HepG2 (cell line): ENCODE results near the gene KRT76. TPM values are rescaled to one million over a fixed set of nuclear protein-coding genes. Genes with fewer than 3 reads are reported as not detected.

Source experiments
- ATAC-seq: fragments of 200-7000 bp; cut with Tn5 transposase; 3 replicates; pipeline ENCODE4 v1.9.1; 2020; ENCODE audit warnings: mild to moderate bottlenecking, moderate library complexity
- BruUV-seq: library from RNA; stranded (reverse); fragments of 400-500 nt; replicated peaks from 2 replicates; lab custom pipeline; 2021; lab: Mats Ljungman, UMichigan
- CTCF ChIA-PET: fragments of 300-600 bp; formaldehyde crosslinking; extraction: SDS; loops from one replicate; lab custom pipeline; 2021; ENCODE audit warnings: low total read pairs, inconsistent platforms, low intra/inter-chr PET ratio; lab: Yijun Ruan, JAX
- POLR2A ChIA-PET: fragments of 350-600 bp; sonication (Branson Sonifier 250); formaldehyde crosslinking; loops from one replicate; lab custom pipeline; 2020; ENCODE audit warnings: antibody characterized with exemption, inconsistent platforms; lab: Yijun Ruan, JAX
- DNase-seq: peaks from one replicate; pipeline ENCODE4 v3.0.0-alpha.2; 2015; ENCODE audit warnings: low spot score
- FAIRE-seq: peaks from 3 replicates; lab custom pipeline; 2011; peaks lifted over from hg19 to GRCh38; lab: Jason Lieb, UNC
- H2AFZ ChIP-seq: one replicate; pipeline ENCODE4 v1.6.1; 2011; ENCODE audit warnings: low read length, inconsistent platforms
- H3K27ac ChIP-seq: fragments of 300-600 bp; 3 replicates; pipeline ENCODE4 v1.8.0; 2011; ENCODE audit warnings: mixed run types, mild to moderate bottlenecking, mixed read lengths, low read length, inconsistent platforms; ENCODE audit not compliant: insufficient read depth; ENCODE audit errors: extremely low read length
- H3K27me3 ChIP-seq, 2 experiments: fragments of 200-600 bp in 1 of 2; 2 replicates in 1 of 2; 3 replicates in 1 of 2; pipeline versions ENCODE4 v1.6.0 to v1.8.0; 2011; ENCODE audit warnings: low read length in 2 of 2, mild to moderate bottlenecking in 2 of 2, moderate library complexity in 2 of 2, inconsistent platforms in 1 of 2; ENCODE audit not compliant: insufficient read depth in 2 of 2, control insufficient read depth in 1 of 2
- H3K36me3 ChIP-seq, 2 experiments: fragments of 200-600 bp in 1 of 2; replicated peaks in 1 of 2; 2 replicates in 1 of 2; 3 replicates in 1 of 2; pipeline versions ENCODE4 v1.5.1 to v1.8.0; 2011; ENCODE audit warnings: low read length in 2 of 2, inconsistent platforms in 1 of 2; ENCODE audit not compliant: insufficient read depth in 2 of 2, control insufficient read depth in 1 of 2
- H3K4me1 ChIP-seq: 2 replicates; pipeline ENCODE4 v1.5.1; 2012; ENCODE audit warnings: low read length, inconsistent platforms; ENCODE audit not compliant: insufficient read depth
- H3K4me2 ChIP-seq: 2 replicates; pipeline ENCODE4 v1.6.0; 2011; ENCODE audit warnings: low read depth, low read length, inconsistent platforms
- H3K4me3 ChIP-seq, 3 experiments: fragments of 200-600 bp in 1 of 3; sonication (generic), shearing (Covaris generic) in 1 of 3; replicated peaks in 1 of 3; 2 replicates each; pipeline ENCODE4 v1.5.1; 2011 to 2016; ENCODE audit warnings: low read length in 3 of 3, inconsistent platforms in 2 of 3, low read depth in 2 of 3, mild to moderate bottlenecking in 2 of 3, control low read depth in 1 of 3, mixed read lengths in 1 of 3; ENCODE audit not compliant: insufficient read depth in 1 of 3
- H3K79me2 ChIP-seq: one replicate; pipeline ENCODE4 v1.6.1; 2011; ENCODE audit warnings: low read length, inconsistent platforms; ENCODE audit not compliant: insufficient read depth
- H3K9ac ChIP-seq: 2 replicates; pipeline ENCODE4 v1.6.0; 2011; ENCODE audit warnings: mild to moderate bottlenecking, low read depth, low read length, inconsistent platforms; ENCODE audit not compliant: insufficient read depth
- H3K9me3 ChIP-seq: 2 replicates; pipeline ENCODE4 v1.5.1; 2012; ENCODE audit warnings: mild to moderate bottlenecking, low read length
- H4K20me1 ChIP-seq: 2 replicates; pipeline ENCODE4 v1.6.0; 2011; ENCODE audit warnings: inconsistent platforms, mild to moderate bottlenecking, low read length, moderate library complexity; ENCODE audit not compliant: insufficient read depth
- GABPB1 ChIP-seq: IDR thresholded peaks from 2 replicates; pipeline ENCODE4 v1.6.1; 2016; ENCODE audit warnings: mild to moderate bottlenecking, missing genetic modification reagents, moderate library complexity, missing compliant biosample characterization
- IKZF4 ChIP-seq: sonication (generic); formaldehyde crosslinking; IDR thresholded peaks from 2 replicates; pipeline ENCODE4 v1.5.1; 2020; ENCODE audit warnings: borderline replicate concordance, mild to moderate bottlenecking, low read depth, missing genetic modification reagents; ENCODE audit errors: not compliant biosample characterization
- KDM2A ChIP-seq: sonication (generic); formaldehyde crosslinking; IDR thresholded peaks from 2 replicates; pipeline ENCODE4 v1.4.0; 2020; ENCODE audit warnings: low read depth, missing genetic modification reagents, borderline replicate concordance
- RARA ChIP-seq: IDR thresholded peaks from 2 replicates; pipeline ENCODE4 v1.6.1; 2016; ENCODE audit warnings: missing genetic modification reagents, missing compliant biosample characterization
- RORA ChIP-seq: sonication (generic); formaldehyde crosslinking; IDR thresholded peaks from 2 replicates; pipeline ENCODE4 v1.5.0; 2020; ENCODE audit warnings: mild to moderate bottlenecking, missing genetic modification reagents, moderate library complexity
- SOX13 ChIP-seq, 3 experiments: fragments of 450-650 bp in 1 of 3; sonication (generic) in 1 of 3; formaldehyde crosslinking in 1 of 3; IDR thresholded peaks in 2 of 3; conservative IDR thresholded peaks in 1 of 3; 2 replicates each; pipeline versions ENCODE4 v1.5.0 to v1.6.1; 2016 to 2020; ENCODE audit warnings: antibody characterized with exemption in 1 of 3, mild to moderate bottlenecking in 1 of 3, missing compliant biosample characterization in 1 of 3, missing genetic modification reagents in 1 of 3, moderate library complexity in 1 of 3
- STAT5B ChIP-seq: sonication (generic); formaldehyde crosslinking; IDR thresholded peaks from 2 replicates; pipeline ENCODE4 v1.4.0; 2020; ENCODE audit warnings: missing genetic modification reagents
- ZBTB8A ChIP-seq: sonication (generic); formaldehyde crosslinking; IDR thresholded peaks from 2 replicates; pipeline ENCODE4 v1.4.0; 2020; ENCODE audit warnings: mild to moderate bottlenecking, low read depth, missing genetic modification reagents, borderline replicate concordance
- ZFAT ChIP-seq: sonication (generic); formaldehyde crosslinking; conservative IDR thresholded peaks from 2 replicates; pipeline ENCODE4 v1.8.1; 2023; ENCODE audit warnings: missing genetic modification reagents, inconsistent platforms
- ZNF296 ChIP-seq: sonication (generic); formaldehyde crosslinking; conservative IDR thresholded peaks from 2 replicates; pipeline ENCODE4 v1.5.0; 2020; ENCODE audit warnings: mild to moderate bottlenecking, missing genetic modification reagents
- ZNF652 ChIP-seq: IDR thresholded peaks from 2 replicates; pipeline ENCODE4 v1.6.1; 2016; ENCODE audit warnings: low read depth, borderline replicate concordance
- ZNF747 ChIP-seq: sonication (generic); formaldehyde crosslinking; IDR thresholded peaks from 2 replicates; pipeline ENCODE4 v1.8.1; 2023; ENCODE audit warnings: missing genetic modification reagents, mild to moderate bottlenecking, borderline replicate concordance
- WGBS: methylation state at CpG from one replicate; pipeline ENCODE4 v1.1.6; 2017; ENCODE audit warnings: low lambda C conversion rate; 5-methylcytosine and 5-hydroxymethylcytosine counted together
- in situ Hi-C: cut with HindIII; loops from 2 replicates; pipeline ENCODE4 v1.10.0; 2017; ENCODE audit warnings: low pct_unique_long_range_greater_than_20kb; ENCODE audit not compliant: extremely low pct_ligation_motif_present
- intact Hi-C: fragments of 100-400 bp; cut with micrococcal nuclease; formaldehyde crosslinking; loops from one replicate; pipeline ENCODE4 v1.10.0; 2022; ENCODE audit not compliant: unreplicated experiment
- polyA plus RNA-seq, 8 experiments: library from polyadenylated mRNA; depleted of rRNA in 3 of 8; stranded (reverse) in 7 of 8; unstranded in 1 of 8; fragments of >200 nt; fragmentation: Illumina TruSeq in 4 of 8; extraction: Trizol in 4 of 8; gene quantifications; 2 replicates each; pipeline versions ENCODE4 v1.2.1 to v1.2.3, GENCODE V29; 2011 to 2016; ENCODE audit warnings: low read depth in 4 of 8, missing spikeins in 1 of 8, mixed read lengths in 1 of 8; ENCODE audit not compliant: insufficient read depth in 1 of 8
- total RNA-seq, 5 experiments: library from RNA; depleted of rRNA; stranded (reverse); fragments of >200 nt; fragmentation: Illumina TruSeq; extraction: Trizol; gene quantifications; 2 replicates each; pipeline ENCODE4 v1.2.3, GENCODE V29; 2016; ENCODE audit warnings: low read depth in 1 of 5
- TF ChIP-seq, protein P1 (sequence below): sonication (generic); formaldehyde crosslinking; IDR thresholded peaks from 2 replicates; pipeline ENCODE4 v1.5.0; 2020; ENCODE audit warnings: missing genetic modification reagents
- TF ChIP-seq, protein P2 (sequence below): sonication (generic); formaldehyde crosslinking; IDR thresholded peaks from 2 replicates; pipeline ENCODE4 v1.8.0; 2022; ENCODE audit warnings: mild to moderate bottlenecking, missing genetic modification reagents

KRT76 gene
- total and polyA plus RNA-seq, 2 of the 13 experiments (the other 11 are each of a cell fraction or from before 2014, with no cell fraction given): not detected

DNA sequence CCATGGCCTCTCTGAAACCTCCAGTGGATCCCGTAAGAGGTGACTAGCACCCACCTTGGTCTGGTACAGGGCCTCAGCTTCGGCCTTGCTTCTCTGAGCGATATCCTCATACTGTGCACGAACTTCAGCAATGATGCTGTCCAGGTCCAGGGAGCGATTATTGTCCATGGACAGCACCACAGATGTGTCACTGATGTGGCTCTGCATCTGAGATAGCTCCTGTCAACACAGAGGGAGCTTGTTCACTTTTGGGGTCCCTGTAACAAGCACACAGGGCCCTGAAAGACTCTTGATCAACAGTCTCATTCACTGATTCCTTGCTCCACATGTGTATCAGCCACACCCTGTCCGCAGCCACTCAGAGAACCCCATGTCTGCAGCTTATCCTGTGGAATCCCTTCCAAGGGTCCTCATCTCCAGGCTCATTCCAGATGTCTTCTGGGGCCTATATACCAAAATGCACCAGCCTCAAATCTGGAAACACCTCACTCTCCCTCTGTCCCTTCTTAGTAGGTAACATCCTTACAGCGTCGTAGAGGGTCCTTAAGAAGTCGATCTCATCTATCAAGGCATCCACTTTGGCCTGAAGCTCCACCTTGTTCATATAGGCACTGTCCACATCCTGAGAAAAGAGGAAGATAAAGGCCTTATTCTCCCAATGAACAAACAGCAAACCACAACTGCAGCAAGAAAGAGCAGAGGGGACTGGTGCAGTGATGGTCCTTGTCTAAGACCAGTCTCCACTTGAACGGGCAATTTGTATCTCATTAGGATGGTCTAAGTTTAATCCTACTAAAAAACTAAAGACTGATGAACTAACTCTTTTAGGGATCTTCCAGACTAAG is 15.3 kb upstream of the KRT76 start:
- no peak for ATAC-seq
- POLR2A ChIA-PET: no interaction called here

DNA sequence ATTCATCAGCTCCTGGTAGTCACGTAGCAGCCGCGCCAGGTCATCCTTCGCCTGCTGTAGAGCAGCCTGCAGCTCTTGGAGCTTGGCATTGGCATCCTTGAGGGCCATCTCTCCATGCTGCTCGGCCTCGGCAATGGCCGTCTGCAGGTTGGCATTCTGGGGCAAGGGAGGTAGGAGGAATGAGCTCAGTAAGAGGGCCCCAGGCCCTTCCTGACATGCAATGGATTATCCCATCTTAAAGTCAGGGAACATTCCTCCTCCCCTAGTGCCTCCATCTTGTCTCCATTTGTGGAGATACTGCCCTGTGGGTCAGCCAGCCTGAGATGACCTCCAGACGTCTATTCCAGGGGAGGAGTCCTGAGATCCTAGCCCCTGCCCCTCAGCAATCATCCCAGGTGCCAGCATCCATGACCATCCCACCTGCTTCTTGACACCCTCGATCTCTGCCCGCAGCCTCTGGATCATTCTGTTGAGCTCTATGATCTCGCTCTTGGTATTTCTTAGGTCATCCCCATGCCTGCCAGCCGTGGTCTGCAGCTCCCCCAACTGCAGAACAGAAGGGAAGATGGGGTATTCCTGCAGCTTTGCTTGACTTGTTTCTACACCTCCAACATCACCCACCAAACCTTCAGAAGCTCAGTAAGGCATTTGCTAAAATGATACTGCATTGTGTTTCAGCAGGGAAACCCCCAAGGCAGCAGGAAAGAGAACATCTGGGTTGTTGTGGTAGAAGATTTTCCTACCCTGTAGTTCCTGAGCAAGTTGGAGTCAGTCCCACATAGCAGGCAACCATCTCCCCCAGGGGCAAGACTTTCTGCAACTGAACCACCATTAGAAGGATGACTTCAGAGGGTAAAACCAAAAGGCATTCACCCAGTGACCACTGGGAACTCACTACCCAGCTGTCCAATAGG is 14.4 kb upstream of the KRT76 start:
- H3K27me3 ChIP-seq: peaks cover 4 to 51% of the 10 kb centered on the region in 2 experiments; a peak in 3 of 5 replicates
- intact Hi-C loops (no loop called here), in situ Hi-C loops (no loop called here)
- DNase-seq (no peak), ATAC-seq (no peak), FAIRE-seq (no peak)
- POLR2A ChIA-PET: no interaction called here
- H3K9me3 ChIP-seq: no peaks in the 10 kb centered on the region
- no peaks in the 10 kb centered on the region for H3K4me1 ChIP-seq
- no peak overlapping the region for H3K27ac ChIP-seq
- CTCF ChIA-PET: no interaction called here
- no peak overlapping the region for H3K9ac ChIP-seq
- no peaks in the 10 kb centered on the region for H3K79me2 ChIP-seq
- 36% methylated on average over 10 of the region's 12 CpGs for WGBS
- no peaks in the 10 kb centered on the region for H3K36me3 ChIP-seq
- H4K20me1 ChIP-seq: no peaks in the 10 kb centered on the region
- H3K4me2 ChIP-seq: no peak overlapping the region
- BruUV-seq: no TSS peak
- H3K4me3 ChIP-seq: no peak overlapping the region
- no peak overlapping the region for H2AFZ ChIP-seq
- no peak for TF ChIP-seq RARA
- no peak for TF ChIP-seq ZNF296 (CRISPR knock-in tag)
- TF ChIP-seq, protein P1, sequence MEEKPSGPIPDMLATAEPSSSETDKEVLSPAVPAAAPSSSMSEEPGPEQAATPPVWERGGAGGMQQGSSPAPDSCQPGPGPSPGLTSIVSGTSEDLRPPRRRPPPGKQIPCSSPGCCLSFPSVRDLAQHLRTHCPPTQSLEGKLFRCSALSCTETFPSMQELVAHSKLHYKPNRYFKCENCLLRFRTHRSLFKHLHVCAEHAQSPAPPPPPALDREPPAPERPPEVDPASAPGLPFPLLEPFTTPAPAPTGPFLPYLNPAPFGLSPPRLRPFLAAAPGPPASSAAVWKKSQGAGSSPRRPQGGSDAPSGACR: no peak
- TF ChIP-seq ZNF747 (CRISPR knock-in tag): no peak
- TF ChIP-seq ZFAT (CRISPR knock-in tag): no peak
- TF ChIP-seq, protein P2, sequence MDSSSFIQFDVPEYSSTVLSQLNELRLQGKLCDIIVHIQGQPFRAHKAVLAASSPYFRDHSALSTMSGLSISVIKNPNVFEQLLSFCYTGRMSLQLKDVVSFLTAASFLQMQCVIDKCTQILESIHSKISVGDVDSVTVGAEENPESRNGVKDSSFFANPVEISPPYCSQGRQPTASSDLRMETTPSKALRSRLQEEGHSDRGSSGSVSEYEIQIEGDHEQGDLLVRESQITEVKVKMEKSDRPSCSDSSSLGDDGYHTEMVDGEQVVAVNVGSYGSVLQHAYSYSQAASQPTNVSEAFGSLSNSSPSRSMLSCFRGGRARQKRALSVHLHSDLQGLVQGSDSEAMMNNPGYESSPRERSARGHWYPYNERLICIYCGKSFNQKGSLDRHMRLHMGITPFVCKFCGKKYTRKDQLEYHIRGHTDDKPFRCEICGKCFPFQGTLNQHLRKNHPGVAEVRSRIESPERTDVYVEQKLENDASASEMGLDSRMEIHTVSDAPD (CRISPR knock-in tag): no peak
- no peak for TF ChIP-seq ZBTB8A (CRISPR knock-in tag)
- TF ChIP-seq SOX13 (IDR thresholded peaks at IDR 0.05): no peak
- TF ChIP-seq SOX13 (CRISPR knock-in tag; conservative IDR thresholded peaks at IDR 0.05 in 1 of 2, IDR thresholded peaks at IDR 0.05 in 1 of 2): no peak
- no peak for TF ChIP-seq GABPB1 (CRISPR knock-in tag)
- TF ChIP-seq STAT5B (CRISPR knock-in tag): no peak
- no peak for TF ChIP-seq ZNF652 (CRISPR knock-in tag)
- no peak for TF ChIP-seq KDM2A

More for the DNA sequence above, 15.3 kb upstream of the KRT76 start:
- Histone ChIP-seq H3K79me2 (no peaks in the 10 kb centered on the region), H4K20me1 (no peaks in the 10 kb centered on the region), H3K4me2 (no peak overlapping the region), H2AFZ (no peak overlapping the region), H3K4me1 (no peaks in the 10 kb centered on the region), H3K9ac (no peak overlapping the region), H3K9me3 (no peaks in the 10 kb centered on the region)
- no TSS peak for BruUV-seq
- DNase-seq: no peak
- no peak for FAIRE-seq
- in situ Hi-C loops: no loop called here
- TF ChIP-seq IKZF4 (CRISPR knock-in tag) (no peak), RORA (no peak)
- TF ChIP-seq, all 625 proteins: peak for 0
- 3% methylated on average over 5 of the region's 10 CpGs for WGBS
- CTCF ChIA-PET: no interaction called here
- Histone ChIP-seq H3K27me3 (peaks cover 4 to 51% of the 10 kb centered on the region in 2 experiments; a peak in 3 of 5 replicates), H3K27ac (no peak overlapping the region), H3K4me3 (no peak overlapping the region), H3K36me3 (no peaks in the 10 kb centered on the region)
- intact Hi-C loops: no loop called here
